Measurements from ENCODE around the gene C15orf40.

Gene C15orf40

GRCh38 chr15:82978438-82978837 is 33.0 kb downstream of the C15orf40 start:
- TF ChIP-seq, protein P1, sequence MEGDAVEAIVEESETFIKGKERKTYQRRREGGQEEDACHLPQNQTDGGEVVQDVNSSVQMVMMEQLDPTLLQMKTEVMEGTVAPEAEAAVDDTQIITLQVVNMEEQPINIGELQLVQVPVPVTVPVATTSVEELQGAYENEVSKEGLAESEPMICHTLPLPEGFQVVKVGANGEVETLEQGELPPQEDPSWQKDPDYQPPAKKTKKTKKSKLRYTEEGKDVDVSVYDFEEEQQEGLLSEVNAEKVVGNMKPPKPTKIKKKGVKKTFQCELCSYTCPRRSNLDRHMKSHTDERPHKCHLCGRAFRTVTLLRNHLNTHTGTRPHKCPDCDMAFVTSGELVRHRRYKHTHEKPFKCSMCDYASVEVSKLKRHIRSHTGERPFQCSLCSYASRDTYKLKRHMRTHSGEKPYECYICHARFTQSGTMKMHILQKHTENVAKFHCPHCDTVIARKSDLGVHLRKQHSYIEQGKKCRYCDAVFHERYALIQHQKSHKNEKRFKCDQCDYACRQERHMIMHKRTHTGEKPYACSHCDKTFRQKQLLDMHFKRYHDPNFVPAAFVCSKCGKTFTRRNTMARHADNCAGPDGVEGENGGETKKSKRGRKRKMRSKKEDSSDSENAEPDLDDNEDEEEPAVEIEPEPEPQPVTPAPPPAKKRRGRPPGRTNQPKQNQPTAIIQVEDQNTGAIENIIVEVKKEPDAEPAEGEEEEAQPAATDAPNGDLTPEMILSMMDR (IDR thresholded peaks at IDR 0.05; ENCODE audit: low read depth, low read length) = no peak
- H3K27ac ChIP-seq = no peak overlapping the region
- H3K4me3 ChIP-seq (ENCODE audit: low read depth, low read length) = no peak overlapping the region

GRCh38 chr15:82977076-82977475 is 34.4 kb downstream of the C15orf40 start:
- Histone ChIP-seq H3K27ac (no peak overlapping the region), H3K27me3 (ENCODE audit: insufficient read depth, low read depth, severe bottlenecking) (no peaks in the 10 kb centered on the region), H3K36me3 (no peaks in the 10 kb centered on the region; the same call in 1 of the 2 replicates), H3K4me3 (ENCODE audit: low read depth, low read length) (no peak overlapping the region), H3K9me3 (ENCODE audit: severe bottlenecking) (no peaks in the 10 kb centered on the region)
- TF ChIP-seq, protein P1 (IDR thresholded peaks at IDR 0.05; ENCODE audit: low read depth, low read length) = no peak
- no peak for DNase-seq

More at GRCh38 chr15:82978438-82978837, 33.0 kb downstream of the C15orf40 start:
- Histone ChIP-seq H3K9me3 (ENCODE audit: severe bottlenecking) (no peaks in the 10 kb centered on the region), H3K27me3 (ENCODE audit: insufficient read depth, low read depth, severe bottlenecking) (no peaks in the 10 kb centered on the region), H3K36me3 (no peaks in the 10 kb centered on the region; the same call in 1 of the 2 replicates)
- no peak for DNase-seq

GRCh38 chr15:82972990-82973389 is 38.4 kb downstream of the C15orf40 start:
- H3K4me3 ChIP-seq (ENCODE audit: low read depth, low read length) = no peak overlapping the region
- H3K9me3 ChIP-seq (ENCODE audit: severe bottlenecking) = no peaks in the 10 kb centered on the region
- no peak overlapping the region for H3K27ac ChIP-seq
- no peaks in the 10 kb centered on the region for H3K27me3 ChIP-seq (ENCODE audit: insufficient read depth, low read depth, severe bottlenecking)
- H3K36me3 ChIP-seq = no peaks in the 10 kb centered on the region; the same call in 1 of the 2 replicates
- no peak for DNase-seq
- TF ChIP-seq, protein P1 (IDR thresholded peaks at IDR 0.05; ENCODE audit: low read depth, low read length) = no peak

GRCh38 chr15:82971218-82971984 is 40.0 kb downstream of the C15orf40 start:
- Histone ChIP-seq H3K27ac (no peak overlapping the region), H3K9me3 (ENCODE audit: severe bottlenecking) (no peaks in the 10 kb centered on the region), H3K27me3 (ENCODE audit: insufficient read depth, low read depth, severe bottlenecking) (no peaks in the 10 kb centered on the region), H3K4me3 (ENCODE audit: low read depth, low read length) (no peak overlapping the region), H3K36me3 (no peaks in the 10 kb centered on the region; the same call in 1 of the 2 replicates)
- no peak for DNase-seq
- TF ChIP-seq, protein P1 (IDR thresholded peaks at IDR 0.05; ENCODE audit: low read depth, low read length) = no peak

DNA sequence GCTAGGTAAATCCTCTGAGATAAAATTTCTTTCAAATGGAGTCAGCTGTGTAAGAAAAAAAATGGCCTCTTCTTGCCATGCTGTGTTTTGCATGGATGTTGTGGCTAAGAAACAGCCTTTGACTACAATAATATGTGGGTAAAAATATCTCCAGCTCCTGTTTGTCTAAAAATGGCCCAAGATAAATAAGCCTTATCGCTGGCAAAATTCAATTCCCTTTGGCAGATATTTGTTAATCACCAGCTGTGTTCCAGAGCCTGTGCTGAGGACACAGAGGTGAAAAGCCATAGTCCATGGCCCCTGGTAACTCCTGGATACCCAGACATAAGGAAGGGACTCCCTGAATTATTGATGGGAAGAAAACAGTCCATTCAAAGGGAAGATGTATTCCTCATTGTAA is 40.7 kb downstream of the C15orf40 start:
- H3K36me3 ChIP-seq = no peaks in the 10 kb centered on the region; the same call in 1 of the 2 replicates
- no peak overlapping the region for H3K27ac ChIP-seq
- DNase-seq = no peak
- H3K27me3 ChIP-seq (ENCODE audit: insufficient read depth, low read depth, severe bottlenecking) = no peaks in the 10 kb centered on the region
- no peaks in the 10 kb centered on the region for H3K9me3 ChIP-seq (ENCODE audit: severe bottlenecking)
- H3K4me3 ChIP-seq (ENCODE audit: low read depth, low read length) = no peak overlapping the region
- TF ChIP-seq, protein P1 (IDR thresholded peaks at IDR 0.05; ENCODE audit: low read depth, low read length) = no peak
